Muscle of arm (tissue), 12 donors: ENCODE data around the gene VEGFC. TPM values are rescaled to one million over a fixed set of nuclear protein-coding genes. Genes with fewer than 3 reads are reported as not detected.

Source experiments
- DNase-seq: peaks from one replicate; pipeline ENCODE4 v3.0.0-alpha.2; 2013
- polyA plus RNA-seq, 12 donors: library from polyadenylated mRNA; unstranded; fragments of 120-200 nt; gene quantifications; one replicate each; pipeline ENCODE4 v1.2.1, GENCODE V29; 2013; ENCODE audit not compliant: insufficient read length in 12 of 12

VEGFC gene
- polyA plus RNA-seq, 12 donors, result 5.7 to 14.3 (median 10.0) TPM; not detected in 1

GRCh38 chr4:176800891-176801534 is 8.3 kb upstream of the VEGFC start:
- DNase-seq, result no peak

GRCh38 chr4:176799653-176800052 is 6.9 kb upstream of the VEGFC start:
- no peak for DNase-seq

- DNase-seq, result no peak
Measured at GRCh38 chr4:176798540-176798939, 5.8 kb upstream of the VEGFC start.

GRCh38 chr4:176795441-176795840 is 2.7 kb upstream of the VEGFC start:
- no peak for DNase-seq

- no peak for DNase-seq
Measured at GRCh38 chr4:176794651-176795050, 1.9 kb upstream of the VEGFC start.

- DNase-seq, result no peak
Measured at GRCh38 chr4:176794151-176794550, 1.4 kb upstream of the VEGFC start.

GRCh38 chr4:176793060-176793605 is 411 bp upstream of the VEGFC start:
- DNase-seq, result no peak

- DNase-seq, result no peak
Measured at GRCh38 chr4:176791591-176792325, 964 bp downstream of the VEGFC start.

GRCh38 chr4:176790398-176790797 is 2.3 kb downstream of the VEGFC start:
- DNase-seq, result no peak

GRCh38 chr4:176789955-176790354 is 2.8 kb downstream of the VEGFC start:
- DNase-seq, result no peak

- DNase-seq, result no peak
Measured at GRCh38 chr4:176788971-176789370, 3.8 kb downstream of the VEGFC start.

- no peak for DNase-seq
Measured at GRCh38 chr4:176788248-176788647, 4.5 kb downstream of the VEGFC start.

GRCh38 chr4:176784816-176785215 is 7.9 kb downstream of the VEGFC start:
- no peak for DNase-seq

GRCh38 chr4:176782794-176783193 is 9.9 kb downstream of the VEGFC start:
- no peak for DNase-seq

- no peak for DNase-seq
Measured at GRCh38 chr4:176782191-176782590, 10.5 kb downstream of the VEGFC start.

GRCh38 chr4:176781739-176782100 is 11.0 kb downstream of the VEGFC start:
- no peak for DNase-seq

GRCh38 chr4:176780995-176781738 is 11.6 kb downstream of the VEGFC start:
- no peak for DNase-seq

- DNase-seq, result no peak
Measured at GRCh38 chr4:176779421-176779820, 13.3 kb downstream of the VEGFC start.

- no peak for DNase-seq
Measured at GRCh38 chr4:176778491-176778890, 14.2 kb downstream of the VEGFC start.

GRCh38 chr4:176778063-176778462 is 14.7 kb downstream of the VEGFC start:
- DNase-seq, result no peak

- DNase-seq, result no peak
Measured at GRCh38 chr4:176775338-176775737, 17.4 kb downstream of the VEGFC start.

GRCh38 chr4:176774852-176775251 is 17.9 kb downstream of the VEGFC start:
- DNase-seq, result no peak

- DNase-seq, result no peak
Measured at GRCh38 chr4:176769514-176769913, 23.2 kb downstream of the VEGFC start.
